Stimulated activated naive CD8-positive, alpha-beta T cell treated with anti-CD3 and anti-CD28 coated beads, Interleukin-15, Interleukin-2, amounts not matched to agents 100 U/mL and 50 U/mL, for 24 hours (primary cell): ENCODE results near the gene SEMA4D.

Source experiments
- ATAC-seq: fragments of 150-1000 bp; cut with Tn5 transposase; one replicate; pipeline ENCODE4 v1.10.0; 2021
- DNase-seq: peaks from one replicate; pipeline ENCODE4 v3.0.0; 2021

Gene SEMA4D

GRCh38 chr9:89410022-89410421, 87.9 kb downstream of the SEMA4D start:
- no peak for DNase-seq
- no peak for ATAC-seq

DNA sequence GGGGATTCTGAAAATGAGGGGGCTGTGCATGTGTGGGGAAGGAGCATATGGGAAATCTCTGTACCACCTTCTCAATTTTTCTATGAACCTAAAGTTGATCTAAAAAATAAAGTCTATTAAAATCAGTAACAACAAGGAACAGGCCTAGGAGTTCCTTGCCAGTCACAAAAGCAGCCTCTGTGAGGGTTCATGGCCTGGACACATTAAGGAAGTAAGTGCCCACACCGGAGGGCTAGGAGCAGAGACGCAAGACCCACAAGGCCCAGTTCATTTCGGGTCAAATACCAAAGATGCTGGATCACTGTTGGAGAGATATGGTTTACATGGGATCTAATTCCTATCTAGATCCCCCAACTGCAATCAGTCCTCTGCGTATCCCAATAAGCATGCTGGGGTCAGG, 88.4 kb downstream of the SEMA4D start:
- DNase-seq (no peak), ATAC-seq (no peak)

DNA sequence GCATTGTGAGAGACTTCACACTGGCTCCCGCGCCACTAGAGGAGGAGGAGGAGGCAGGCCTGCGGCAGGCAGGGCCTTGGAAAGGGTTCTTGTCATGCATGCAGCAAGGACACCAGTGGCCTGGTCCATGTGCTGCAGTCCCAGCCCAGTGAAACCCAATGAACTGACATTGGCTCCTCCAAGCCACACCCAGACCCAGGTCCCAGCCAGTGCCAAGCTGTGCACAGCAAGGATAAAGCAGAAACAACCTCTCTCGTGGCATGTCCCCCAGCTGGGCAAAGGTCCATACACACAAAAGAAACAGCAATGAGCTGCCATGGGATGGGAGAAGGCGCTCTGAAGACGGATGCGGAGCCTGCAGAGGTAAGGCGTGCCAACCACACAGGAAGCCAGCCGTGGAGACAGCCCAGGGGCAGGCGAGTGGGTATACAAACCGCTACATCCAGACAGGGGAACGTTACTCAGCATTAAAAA, 89.2 kb downstream of the SEMA4D start:
- ATAC-seq: peak; percentile 48
- DNase-seq: peak; percentile 65

GRCh38 chr9:89407070-89407469, 90.8 kb downstream of the SEMA4D start:
- DNase-seq (no peak), ATAC-seq (no peak)

DNA sequence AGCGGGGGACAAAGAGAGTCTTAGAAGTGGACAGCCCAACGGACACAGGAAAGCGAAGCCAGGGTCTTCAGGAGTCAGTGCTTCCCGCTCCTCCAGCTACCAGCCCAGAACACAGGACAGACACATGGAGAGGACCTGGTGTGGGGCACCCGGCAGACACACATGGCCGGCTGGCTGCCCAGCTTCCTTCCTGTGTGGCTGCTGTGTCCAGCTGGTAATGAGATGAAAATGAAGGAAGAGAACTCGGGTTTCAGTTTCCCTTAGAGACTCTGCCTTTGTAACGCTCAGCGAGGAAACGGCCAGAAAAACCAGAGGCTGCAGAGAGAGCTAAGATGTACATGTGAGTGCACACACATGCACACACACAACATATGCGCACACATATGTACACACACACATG, 92.1 kb downstream of the SEMA4D start:
- ATAC-seq: no peak
- no peak for DNase-seq

- ATAC-seq (no peak), DNase-seq (no peak)
These were observed 93.8 kb downstream of the SEMA4D start for GRCh38 chr9:89404074-89404473.

- no peak for ATAC-seq
- DNase-seq: no peak
These were observed 95.1 kb downstream of the SEMA4D start for GRCh38 chr9:89402695-89403427.

- ATAC-seq (no peak), DNase-seq (no peak)
These were observed 97.4 kb downstream of the SEMA4D start for GRCh38 chr9:89400403-89401116.

GRCh38 chr9:89398621-89399020, 99.3 kb downstream of the SEMA4D start:
- DNase-seq: no peak
- no peak for ATAC-seq

GRCh38 chr9:89397471-89397870, 100.4 kb downstream of the SEMA4D start:
- DNase-seq (no peak), ATAC-seq (no peak)

DNA sequence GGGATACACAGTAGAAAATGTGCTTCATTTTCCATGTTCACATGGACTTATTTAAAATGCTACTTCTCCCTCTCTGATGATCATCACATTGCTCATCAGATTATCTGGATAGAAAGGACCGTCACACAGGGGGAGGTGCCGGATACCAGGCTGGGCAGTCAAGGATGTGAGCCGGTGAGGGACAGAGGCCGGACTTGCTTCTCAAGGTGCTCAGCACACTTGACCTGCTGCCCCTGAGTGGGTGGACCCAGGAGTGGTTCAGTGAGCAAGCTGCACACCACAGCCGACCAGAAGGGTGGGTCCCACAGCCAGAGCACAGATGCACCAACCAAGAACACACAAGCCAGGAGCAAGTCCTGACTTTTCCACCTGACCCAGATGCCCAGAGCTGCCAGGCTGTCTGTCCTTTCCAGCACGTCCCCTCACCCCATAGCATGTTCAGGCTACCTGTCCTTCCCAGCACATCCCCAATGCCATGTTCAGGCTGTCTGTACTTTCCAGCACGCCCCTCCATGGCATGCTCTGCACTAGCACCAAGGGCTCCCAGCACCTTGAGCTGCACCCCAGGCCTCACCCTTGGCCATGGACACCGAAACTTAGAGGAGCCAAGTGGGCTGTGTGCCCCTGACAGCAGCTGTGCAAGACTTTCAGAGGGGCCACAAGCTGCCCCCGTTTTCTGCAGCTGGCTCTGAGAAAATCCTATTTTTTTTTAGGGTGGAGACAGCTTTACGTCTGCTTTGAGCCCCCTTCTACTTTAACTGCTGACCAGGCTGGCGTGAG, 101.8 kb downstream of the SEMA4D start:
- DNase-seq (no peak), ATAC-seq (no peak)

DNA sequence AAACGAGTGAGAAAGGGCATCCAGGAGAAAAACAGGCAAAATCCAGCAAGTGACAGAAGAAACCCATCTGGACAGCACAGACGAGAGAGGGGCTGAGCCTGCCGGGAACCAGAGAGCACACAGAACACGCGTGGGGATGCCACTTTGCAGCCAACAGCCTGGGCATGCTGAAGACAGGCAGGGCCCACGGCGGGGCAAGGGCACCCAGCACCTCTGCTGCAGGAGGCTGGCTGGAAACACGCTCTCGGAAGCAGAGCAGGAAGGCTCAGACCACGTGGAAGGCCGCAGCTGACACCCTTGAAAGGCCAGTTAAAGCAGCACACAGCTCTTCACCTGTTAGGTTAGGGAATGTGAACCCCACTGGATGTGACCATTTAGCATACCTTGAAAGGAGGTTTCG, 103.5 kb downstream of the SEMA4D start:
- ATAC-seq (no peak), DNase-seq (no peak)

DNA sequence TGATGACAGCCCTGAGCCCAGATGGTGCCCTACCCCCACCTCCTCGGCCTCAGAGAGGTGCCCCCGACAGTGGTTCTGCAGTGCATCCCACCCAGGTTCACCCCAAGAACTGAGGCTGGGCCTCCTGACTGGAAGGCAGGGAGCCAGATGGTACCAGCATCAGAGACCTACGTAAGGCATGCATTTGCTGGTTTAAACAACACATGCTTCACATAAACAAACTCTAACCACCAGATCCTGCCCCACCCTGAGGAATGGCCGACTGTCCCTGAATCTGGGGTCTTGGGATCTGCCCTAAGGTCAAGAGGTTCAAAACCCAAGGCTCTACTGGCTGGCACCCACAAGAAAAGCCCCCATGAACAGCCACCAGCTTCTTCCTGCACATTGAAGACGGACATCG, 106.3 kb downstream of the SEMA4D start:
- no peak for DNase-seq
- ATAC-seq: no peak

- DNase-seq: no peak
- no peak for ATAC-seq
These were observed 107.3 kb downstream of the SEMA4D start for GRCh38 chr9:89390578-89391116.

GRCh38 chr9:89390068-89390555, 107.8 kb downstream of the SEMA4D start:
- DNase-seq (no peak), ATAC-seq (no peak)

DNA sequence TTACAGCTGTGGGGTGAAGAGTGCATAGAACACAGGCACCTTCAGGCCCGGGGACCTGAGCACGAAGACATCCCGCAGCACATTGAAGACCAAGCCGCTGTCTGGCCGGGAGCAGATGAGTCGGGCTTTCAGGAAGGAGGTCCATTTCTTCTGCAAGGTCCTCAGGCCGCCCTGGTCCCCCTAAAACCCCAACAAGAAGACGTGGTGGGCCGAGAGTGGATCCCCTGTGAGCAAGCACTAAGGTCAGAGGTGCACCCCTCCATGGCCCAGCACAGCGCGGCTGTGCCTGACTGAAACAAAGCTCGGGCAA, 109.1 kb downstream of the SEMA4D start:
- DNase-seq (no peak), ATAC-seq (no peak)

GRCh38 chr9:89388084-89388867, 109.6 kb downstream of the SEMA4D start:
- ATAC-seq (peak; percentile 10), DNase-seq (no peak)

GRCh38 chr9:89387197-89387849, 110.6 kb downstream of the SEMA4D start:
- DNase-seq: no peak
- ATAC-seq: no peak

GRCh38 chr9:89386797-89387196, 111.1 kb downstream of the SEMA4D start:
- ATAC-seq: no peak

DNA sequence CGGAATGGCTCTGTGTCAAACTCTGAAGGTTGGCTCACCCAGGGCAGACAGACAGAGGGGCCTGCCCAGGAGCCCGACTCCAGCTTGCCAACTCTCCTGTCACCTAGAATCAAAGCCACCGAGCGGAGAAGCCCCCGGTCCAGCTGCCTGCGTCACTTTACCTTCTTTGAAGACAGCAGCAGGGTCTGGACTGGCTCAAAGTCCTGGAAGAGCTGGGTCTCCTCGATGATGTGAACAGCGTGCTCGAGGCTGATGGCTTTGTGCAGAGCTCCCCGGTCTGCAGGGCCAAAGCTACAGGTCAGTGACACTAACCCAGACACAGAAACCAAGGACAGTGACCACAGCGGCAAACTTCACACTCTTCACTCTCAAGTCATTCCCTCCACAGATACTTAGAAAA, 111.7 kb downstream of the SEMA4D start:
- ATAC-seq (no peak), DNase-seq (no peak)

More at GRCh38 chr9:89386797-89387196, 111.1 kb downstream of the SEMA4D start:
- no peak for DNase-seq

DNA sequence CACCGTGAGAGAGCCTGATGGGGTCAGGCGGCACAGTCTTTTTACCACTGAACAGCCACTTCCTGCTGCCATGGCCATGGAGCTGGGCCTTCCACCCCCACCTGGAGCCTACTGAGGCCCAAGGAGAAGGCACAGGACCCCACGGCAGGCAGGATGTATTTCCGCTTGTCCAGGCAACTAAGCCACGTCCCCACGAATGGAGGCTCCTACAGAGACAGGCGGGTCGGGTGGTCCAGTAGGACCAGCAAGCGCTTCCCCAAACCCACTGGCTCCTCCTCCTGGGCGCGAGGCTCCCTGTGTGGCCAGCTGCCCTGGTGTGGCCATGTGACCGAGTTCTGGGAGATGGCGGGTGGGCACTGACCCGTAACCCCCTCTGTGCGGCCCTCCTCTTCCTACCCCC, 113.1 kb downstream of the SEMA4D start:
- ATAC-seq (no peak), DNase-seq (no peak)
